ENCODE data around the gene SP140. TPM values are rescaled to one million over a fixed set of nuclear protein-coding genes. Genes with fewer than 3 reads are reported as not detected.
A peak's percentile ranks its signal among the peaks of the same experiment; 100 is the strongest.

Gene SP140
- total RNA-seq, 1 experiment from 2014 or later: 2.6 TPM

DNA sequence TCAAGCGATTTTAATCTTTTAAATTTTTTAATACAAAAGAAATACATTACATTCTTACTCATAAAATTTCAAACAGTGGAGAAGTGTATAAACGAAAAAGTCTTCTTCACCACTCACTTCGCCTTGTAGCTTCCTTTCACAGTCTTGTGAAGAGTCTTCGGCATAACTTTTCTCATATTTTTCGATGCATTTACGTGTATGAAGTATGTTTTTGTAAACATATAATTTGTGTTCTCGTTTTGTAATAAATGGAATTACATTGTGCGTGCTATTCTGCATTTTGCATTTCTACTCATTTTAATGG lies 102.6 kb downstream of the SP140 start:
- no peak for TF ChIP-seq SRF (IDR thresholded peaks at IDR 0.05; ENCODE audit: low read depth)
- TF ChIP-seq EGR1 (IDR thresholded peaks at IDR 0.05; ENCODE audit: low read depth): no peak
- Histone ChIP-seq H3K4me2 (ENCODE audit: low read length) (peak overlapping the region; percentile 91), H3K27me3 (ENCODE audit: insufficient read depth, low read length) (no peaks in the 10 kb centered on the region), H3K79me2 (ENCODE audit: insufficient read depth, low read length) (peaks cover 26% of the 10 kb centered on the region), H3K9me2 (ENCODE audit: insufficient read depth) (no peaks in the 10 kb centered on the region), H3K4me3 (replicated peaks in 1 of 2; ENCODE audit: low read depth in 1 of 2, low read length in 2 of 2) (peak overlapping the region; percentile 46 to 74; a peak in 2 of 4 replicates), H3K27ac (ENCODE audit: low read depth, low read length) (no peak overlapping the region), H3K9me3 (ENCODE audit: control insufficient read depth in 1 of 2, insufficient read depth in 1 of 2, low read depth in 1 of 2, low read length in 2 of 2) (no peaks in the 10 kb centered on the region), H2AFZ (ENCODE audit: low read depth, low read length, poor library complexity, severe bottlenecking) (no peak overlapping the region), H3K9ac (ENCODE audit: low read length) (no peak overlapping the region), H3K36me3 (ENCODE audit: control insufficient read depth in 1 of 2, insufficient read depth in 2 of 2, low read length in 2 of 2) (no peaks in the 10 kb centered on the region), H4K20me1 (ENCODE audit: insufficient read depth) (no peaks in the 10 kb centered on the region), H3K4me1 (ENCODE audit: control insufficient read depth in 1 of 2, insufficient read depth in 2 of 2, low read length in 2 of 2) (peaks cover 3 to 36% of the 10 kb centered on the region in 2 experiments; a peak in 3 of 4 replicates)
- no TSS peak for BruUV-seq (replicated peaks)
- CTCF ChIA-PET: no interaction called here
- RAD21 ChIA-PET (ENCODE audit: low non-redundant PET in 1 of 2, low total read pairs in 2 of 2, uncharacterized antibody in 2 of 2, unreplicated experiment in 2 of 2): no interaction called here
- intact Hi-C loops (cut with micrococcal nuclease): no loop called here
- POLR2A ChIA-PET: no interaction called here
- no peak for DNase-seq (ENCODE audit: low read depth, low spot score)
- no peak for ATAC-seq

DNA sequence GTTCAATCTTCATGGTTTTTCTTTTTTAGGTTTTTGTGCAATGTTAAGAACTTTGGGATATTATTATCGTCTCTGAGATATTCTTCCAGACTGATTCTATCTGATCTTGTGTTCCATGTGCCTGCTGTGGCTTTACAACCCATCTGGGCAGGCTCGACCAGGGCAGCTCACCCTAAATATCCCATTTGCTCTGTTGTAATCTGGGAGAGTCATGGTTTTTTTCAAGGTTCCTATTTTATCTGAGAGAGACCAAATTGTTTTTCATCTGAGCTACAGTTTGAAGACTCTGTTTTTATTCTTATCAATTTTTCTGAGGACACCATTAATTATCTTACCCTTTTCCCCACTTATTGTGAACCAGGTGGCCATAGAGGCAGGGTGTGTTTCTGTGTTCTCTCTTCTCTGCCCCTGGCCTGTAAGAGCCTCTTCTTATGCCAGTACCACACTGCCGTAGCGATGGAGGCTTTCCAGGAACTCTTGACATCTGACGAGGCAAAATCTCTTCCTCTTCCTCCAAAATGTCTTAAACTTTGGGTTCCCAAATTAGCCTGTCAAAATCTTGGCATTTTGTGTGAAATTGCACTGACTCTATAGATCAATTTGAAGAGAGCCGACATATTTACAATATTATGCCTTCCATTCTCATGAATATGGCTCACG lies 104.5 kb downstream of the SP140 start:
- DNase-seq (ENCODE audit: low read depth, low spot score): no peak
- no peak for ATAC-seq
- RAD21 ChIA-PET (ENCODE audit: low non-redundant PET in 1 of 2, low total read pairs in 2 of 2, uncharacterized antibody in 2 of 2, unreplicated experiment in 2 of 2): no interaction called here
- TF ChIP-seq, protein P1, sequence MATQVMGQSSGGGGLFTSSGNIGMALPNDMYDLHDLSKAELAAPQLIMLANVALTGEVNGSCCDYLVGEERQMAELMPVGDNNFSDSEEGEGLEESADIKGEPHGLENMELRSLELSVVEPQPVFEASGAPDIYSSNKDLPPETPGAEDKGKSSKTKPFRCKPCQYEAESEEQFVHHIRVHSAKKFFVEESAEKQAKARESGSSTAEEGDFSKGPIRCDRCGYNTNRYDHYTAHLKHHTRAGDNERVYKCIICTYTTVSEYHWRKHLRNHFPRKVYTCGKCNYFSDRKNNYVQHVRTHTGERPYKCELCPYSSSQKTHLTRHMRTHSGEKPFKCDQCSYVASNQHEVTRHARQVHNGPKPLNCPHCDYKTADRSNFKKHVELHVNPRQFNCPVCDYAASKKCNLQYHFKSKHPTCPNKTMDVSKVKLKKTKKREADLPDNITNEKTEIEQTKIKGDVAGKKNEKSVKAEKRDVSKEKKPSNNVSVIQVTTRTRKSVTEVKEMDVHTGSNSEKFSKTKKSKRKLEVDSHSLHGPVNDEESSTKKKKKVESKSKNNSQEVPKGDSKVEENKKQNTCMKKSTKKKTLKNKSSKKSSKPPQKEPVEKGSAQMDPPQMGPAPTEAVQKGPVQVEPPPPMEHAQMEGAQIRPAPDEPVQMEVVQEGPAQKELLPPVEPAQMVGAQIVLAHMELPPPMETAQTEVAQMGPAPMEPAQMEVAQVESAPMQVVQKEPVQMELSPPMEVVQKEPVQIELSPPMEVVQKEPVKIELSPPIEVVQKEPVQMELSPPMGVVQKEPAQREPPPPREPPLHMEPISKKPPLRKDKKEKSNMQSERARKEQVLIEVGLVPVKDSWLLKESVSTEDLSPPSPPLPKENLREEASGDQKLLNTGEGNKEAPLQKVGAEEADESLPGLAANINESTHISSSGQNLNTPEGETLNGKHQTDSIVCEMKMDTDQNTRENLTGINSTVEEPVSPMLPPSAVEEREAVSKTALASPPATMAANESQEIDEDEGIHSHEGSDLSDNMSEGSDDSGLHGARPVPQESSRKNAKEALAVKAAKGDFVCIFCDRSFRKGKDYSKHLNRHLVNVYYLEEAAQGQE (IDR thresholded peaks at IDR 0.05; ENCODE audit: low read depth): no peak
- no peak for TF ChIP-seq SIN3A (IDR thresholded peaks at IDR 0.05; ENCODE audit: low read depth)
- POLR2A ChIA-PET: no interaction called here
- H3K36me3 ChIP-seq (ENCODE audit: control insufficient read depth in 1 of 2, insufficient read depth in 2 of 2, low read length in 2 of 2): no peaks in the 10 kb centered on the region
- no peaks in the 10 kb centered on the region for H3K9me2 ChIP-seq (ENCODE audit: insufficient read depth)
- H3K79me2 ChIP-seq (ENCODE audit: insufficient read depth, low read length): peaks cover 26% of the 10 kb centered on the region
- H4K20me1 ChIP-seq (ENCODE audit: insufficient read depth): no peaks in the 10 kb centered on the region
- CTCF ChIA-PET: no interaction called here
- no peaks in the 10 kb centered on the region for H3K9me3 ChIP-seq (ENCODE audit: control insufficient read depth in 1 of 2, insufficient read depth in 1 of 2, low read depth in 1 of 2, low read length in 2 of 2)
- no peak overlapping the region for H3K9ac ChIP-seq (ENCODE audit: low read length)
- H3K27me3 ChIP-seq (ENCODE audit: insufficient read depth, low read length): no peaks in the 10 kb centered on the region
- H3K4me2 ChIP-seq (ENCODE audit: low read length): no peak overlapping the region
- intact Hi-C loops (cut with micrococcal nuclease): loop anchor here (10.0 kb wide), 1 partner anchor 465 kb away; no protein-coding TSS in a partner anchor
- H3K4me3 ChIP-seq (replicated peaks in 1 of 2; ENCODE audit: low read depth in 1 of 2, low read length in 2 of 2): no peak overlapping the region
- H3K4me1 ChIP-seq (ENCODE audit: control insufficient read depth in 1 of 2, insufficient read depth in 2 of 2, low read length in 2 of 2): peaks cover 3 to 28% of the 10 kb centered on the region in 2 experiments; a peak in 3 of 4 replicates
- no peak overlapping the region for H2AFZ ChIP-seq (ENCODE audit: low read depth, low read length, poor library complexity, severe bottlenecking)
- no peak overlapping the region for H3K27ac ChIP-seq (ENCODE audit: low read depth, low read length)
- no TSS peak for BruUV-seq (replicated peaks)
